ENCODE data around the gene KNDC1. TPM values are rescaled to one million over a fixed set of nuclear protein-coding genes. Genes with fewer than 3 reads are reported as not detected.

The KNDC1 gene
- total RNA-seq, 1 donor from 2014 or later = 10.3 TPM

- TF ChIP-seq CTCF (IDR thresholded peaks at IDR 0.05) = no peak
- peak overlapping the region; percentile 87 for H3K27ac ChIP-seq
- no peaks in the 10 kb centered on the region for H3K9me3 ChIP-seq
- ATAC-seq = peak; percentile 58 to 68
- no peaks in the 10 kb centered on the region for H3K36me3 ChIP-seq
- no peaks in the 10 kb centered on the region for H3K27me3 ChIP-seq (ENCODE audit: low read depth)
- peaks cover 58% of the 10 kb centered on the region for H3K4me1 ChIP-seq
- peak; percentile 92 for DNase-seq
- intact Hi-C loops (cut with DNase I) = no loop called here
- H3K4me3 ChIP-seq = no peak overlapping the region
Measured at GRCh38 chr10:133258818-133259601, 99.0 kb downstream of the KNDC1 start.

GRCh38 chr10:133259602-133259989 is 99.6 kb downstream of the KNDC1 start:
- no peak overlapping the region for H3K4me3 ChIP-seq
- intact Hi-C loops (cut with DNase I) = no loop called here
- no peaks in the 10 kb centered on the region for H3K27me3 ChIP-seq (ENCODE audit: low read depth)
- ATAC-seq (no peak), DNase-seq (no peak)
- TF ChIP-seq CTCF (IDR thresholded peaks at IDR 0.05) = no peak
- peaks cover 63% of the 10 kb centered on the region for H3K4me1 ChIP-seq
- H3K27ac ChIP-seq = peak overlapping the region; percentile 87
- no peaks in the 10 kb centered on the region for H3K36me3 ChIP-seq
- H3K9me3 ChIP-seq = no peaks in the 10 kb centered on the region

GRCh38 chr10:133260895-133261725 is 101.1 kb downstream of the KNDC1 start:
- DNase-seq (peak; percentile 85), ATAC-seq (peak; percentile 57 to 58)
- H3K4me1 ChIP-seq = peaks cover 63% of the 10 kb centered on the region

GRCh38 chr10:133261726-133262325 is 101.8 kb downstream of the KNDC1 start:
- H3K36me3 ChIP-seq = no peaks in the 10 kb centered on the region
- no peak for TF ChIP-seq CTCF (IDR thresholded peaks at IDR 0.05)
- no peaks in the 10 kb centered on the region for H3K9me3 ChIP-seq
- peak overlapping the region; percentile 93 for H3K27ac ChIP-seq
- DNase-seq (peak; percentile 94), ATAC-seq (peak; percentile 83 to 84)
- peaks cover 62% of the 10 kb centered on the region for H3K4me1 ChIP-seq
- intact Hi-C loops (cut with DNase I) = no loop called here
- H3K27me3 ChIP-seq (ENCODE audit: low read depth) = no peaks in the 10 kb centered on the region
- peak overlapping the region; percentile 65 for H3K4me3 ChIP-seq

More at GRCh38 chr10:133260895-133261725, 101.1 kb downstream of the KNDC1 start:
- Histone ChIP-seq H3K9me3 (no peaks in the 10 kb centered on the region), H3K36me3 (no peaks in the 10 kb centered on the region), H3K4me3 (peak overlapping the region; percentile 65), H3K27ac (peak overlapping the region; percentile 93), H3K27me3 (ENCODE audit: low read depth) (no peaks in the 10 kb centered on the region)
- no peak for TF ChIP-seq CTCF (IDR thresholded peaks at IDR 0.05)
- intact Hi-C loops (cut with DNase I) = no loop called here

- peaks cover 53% of the 10 kb centered on the region for H3K4me1 ChIP-seq
- H3K4me3 ChIP-seq = no peak overlapping the region
- TF ChIP-seq CTCF (IDR thresholded peaks at IDR 0.05) = no peak
- H3K27me3 ChIP-seq (ENCODE audit: low read depth) = no peaks in the 10 kb centered on the region
- no peak overlapping the region for H3K27ac ChIP-seq
- intact Hi-C loops (cut with DNase I) = no loop called here
- DNase-seq (no peak), ATAC-seq (no peak)
- H3K36me3 ChIP-seq = no peaks in the 10 kb centered on the region
- no peaks in the 10 kb centered on the region for H3K9me3 ChIP-seq
Measured at GRCh38 chr10:133262696-133263095, 102.7 kb downstream of the KNDC1 start.

All from lower lobe of right lung (tissue), 2 donors.